Measurements from ENCODE around the gene NUDC.
"Not testable (repeated sequence)": the region's sequence is repeated elsewhere in the genome, so short reads cannot be mapped to it uniquely, and the experiment has no call there.

Gene NUDC

DNA sequence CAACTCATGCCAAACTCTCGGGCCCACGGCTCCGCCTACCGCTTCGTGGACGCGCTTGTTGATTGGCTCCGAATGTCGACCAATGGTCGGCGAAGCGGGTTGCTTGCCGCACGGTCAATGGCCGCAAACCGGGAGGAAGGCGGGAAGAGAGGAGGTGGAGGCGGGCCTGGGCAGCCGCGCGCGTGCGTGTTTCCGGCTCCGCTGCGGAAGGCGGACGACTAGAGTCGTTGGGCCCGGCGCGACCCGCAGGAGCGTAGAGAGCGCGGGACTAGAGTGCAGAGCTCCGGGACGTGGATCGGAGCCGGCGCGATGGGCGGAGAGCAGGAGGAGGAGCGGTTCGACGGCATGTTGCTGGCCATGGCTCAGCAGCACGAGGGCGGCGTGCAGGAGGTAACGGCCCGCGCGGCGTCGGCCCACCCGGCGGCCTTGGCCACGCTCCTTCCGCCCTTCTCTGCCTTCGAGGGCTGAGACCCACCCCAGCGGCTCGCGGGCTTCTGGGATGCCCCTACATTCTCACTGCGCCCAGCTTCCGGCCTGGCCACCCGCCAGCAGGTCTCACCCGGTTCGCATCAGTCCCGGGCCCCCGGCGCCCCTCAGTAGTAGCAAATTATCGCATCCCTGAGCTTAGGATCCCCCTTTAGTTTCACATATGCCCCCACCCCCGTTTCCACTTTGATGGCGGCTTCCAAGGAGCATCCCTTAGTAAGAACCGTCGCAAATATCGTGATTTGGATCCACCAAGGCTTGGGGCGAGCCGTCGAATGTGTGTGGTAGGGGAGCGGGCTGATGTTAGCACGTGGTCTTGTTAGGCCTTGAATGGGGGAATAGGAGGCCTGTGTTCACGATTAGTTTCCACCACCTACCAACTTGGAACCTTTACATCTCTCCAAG is at the start of gene NUDC:
Gene NUDC, plus strand, starts transcription at position 204 of the 891 bp plus-strand sequence. Its CDS starts 106 bp downstream, at position 310.
- DNase-seq: peak; percentile 96

DNA sequence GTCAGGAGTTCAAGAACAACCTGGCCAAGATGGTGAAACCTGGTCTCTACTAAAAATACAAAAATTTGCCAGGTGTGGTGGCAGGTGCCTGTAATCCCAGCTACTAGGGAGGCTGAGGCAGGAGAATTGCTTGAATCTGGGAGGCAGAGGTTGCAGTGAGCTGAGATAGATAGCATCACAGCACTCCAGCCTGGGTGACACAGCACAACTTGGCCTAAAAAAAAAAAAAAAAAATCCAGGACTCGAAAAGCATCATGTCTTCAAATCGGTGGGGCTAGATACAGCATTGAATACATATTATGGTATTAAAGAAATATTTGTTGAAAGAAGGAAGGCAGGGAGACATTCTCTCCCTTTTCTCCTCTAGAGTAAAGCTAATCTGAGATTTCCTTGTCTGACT is 48.4 kb upstream of the NUDC start:
- DNase-seq: not testable (repeated sequence)

DNA sequence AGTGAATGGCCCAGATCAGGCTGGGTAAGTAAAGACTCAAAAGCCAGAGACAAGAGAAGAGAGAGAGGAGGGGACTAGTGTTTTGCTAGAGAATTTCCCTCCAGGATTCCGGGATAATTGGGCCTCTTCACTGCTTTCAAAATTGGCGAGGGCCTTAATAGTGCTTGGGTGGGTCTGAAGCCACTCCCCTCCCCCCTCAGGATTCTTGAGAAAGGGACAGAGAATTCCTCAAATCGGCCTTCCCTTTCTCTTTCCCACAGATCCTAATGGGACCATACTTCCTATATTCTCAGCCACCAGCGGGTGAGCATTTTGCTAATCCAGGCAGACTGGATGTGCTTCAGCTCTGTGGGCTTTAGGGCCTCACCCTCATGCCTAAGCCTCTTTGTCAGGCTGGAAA is 46.6 kb upstream of the NUDC start:
- no peak for DNase-seq

DNA sequence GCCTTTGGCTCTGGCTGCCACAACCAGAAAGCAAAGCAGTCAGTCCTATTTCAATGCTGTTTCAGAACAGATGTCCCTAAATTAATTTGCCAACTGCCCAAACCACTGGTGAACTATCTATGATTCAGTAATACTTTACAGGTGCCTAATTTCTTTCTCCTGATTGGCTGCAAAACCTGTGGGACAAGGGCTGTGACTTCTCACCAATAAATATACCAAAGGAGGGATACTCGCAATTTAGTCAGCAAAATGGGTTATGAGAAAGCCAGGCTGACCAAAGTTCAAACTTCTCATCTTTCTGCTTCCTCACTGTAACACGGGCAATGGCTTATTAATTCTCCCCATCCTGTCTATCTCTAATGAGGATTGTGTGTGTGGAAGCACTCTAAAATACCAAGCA is 44.2 kb upstream of the NUDC start:
- DNase-seq: no peak

DNA sequence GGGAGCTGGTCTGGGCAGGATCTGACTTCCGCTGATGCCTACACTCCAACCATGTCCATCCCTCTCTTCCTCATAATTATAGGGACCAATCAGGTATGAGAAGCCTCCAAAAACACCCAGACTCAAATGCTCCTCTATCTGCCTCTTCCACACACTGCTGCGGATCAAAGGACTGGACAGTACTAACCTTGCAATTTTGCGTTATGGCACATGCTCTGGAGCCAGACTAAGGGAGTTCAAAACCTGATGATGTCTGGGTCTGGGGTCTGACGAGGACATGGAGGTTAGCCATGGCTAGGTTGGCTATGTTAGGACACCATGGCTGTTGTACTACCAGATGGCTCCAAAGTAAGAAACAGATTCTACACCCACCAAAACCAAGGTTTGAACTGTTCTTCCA is 41.8 kb upstream of the NUDC start:
- DNase-seq: no peak

DNA sequence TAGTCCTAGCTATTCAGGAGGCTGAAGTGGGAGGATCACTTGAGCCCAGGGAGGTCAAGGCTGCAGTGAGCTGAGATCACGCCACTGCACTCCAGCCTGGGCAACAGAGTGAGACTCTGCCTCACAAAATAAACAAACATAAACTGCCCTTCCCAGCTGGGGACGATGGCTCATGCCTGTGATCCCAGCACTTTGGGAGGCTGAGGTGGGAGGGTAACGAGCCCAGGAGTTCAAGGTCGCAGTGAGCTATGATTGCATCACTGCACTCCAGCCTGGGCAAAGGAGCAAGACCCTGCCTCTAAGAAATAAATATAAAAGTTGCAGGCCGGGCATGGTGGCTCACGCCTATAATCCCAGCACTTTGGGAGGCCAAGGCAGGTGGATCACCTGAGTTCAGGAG is 39.9 kb upstream of the NUDC start:
- not testable (repeated sequence) for DNase-seq

DNA sequence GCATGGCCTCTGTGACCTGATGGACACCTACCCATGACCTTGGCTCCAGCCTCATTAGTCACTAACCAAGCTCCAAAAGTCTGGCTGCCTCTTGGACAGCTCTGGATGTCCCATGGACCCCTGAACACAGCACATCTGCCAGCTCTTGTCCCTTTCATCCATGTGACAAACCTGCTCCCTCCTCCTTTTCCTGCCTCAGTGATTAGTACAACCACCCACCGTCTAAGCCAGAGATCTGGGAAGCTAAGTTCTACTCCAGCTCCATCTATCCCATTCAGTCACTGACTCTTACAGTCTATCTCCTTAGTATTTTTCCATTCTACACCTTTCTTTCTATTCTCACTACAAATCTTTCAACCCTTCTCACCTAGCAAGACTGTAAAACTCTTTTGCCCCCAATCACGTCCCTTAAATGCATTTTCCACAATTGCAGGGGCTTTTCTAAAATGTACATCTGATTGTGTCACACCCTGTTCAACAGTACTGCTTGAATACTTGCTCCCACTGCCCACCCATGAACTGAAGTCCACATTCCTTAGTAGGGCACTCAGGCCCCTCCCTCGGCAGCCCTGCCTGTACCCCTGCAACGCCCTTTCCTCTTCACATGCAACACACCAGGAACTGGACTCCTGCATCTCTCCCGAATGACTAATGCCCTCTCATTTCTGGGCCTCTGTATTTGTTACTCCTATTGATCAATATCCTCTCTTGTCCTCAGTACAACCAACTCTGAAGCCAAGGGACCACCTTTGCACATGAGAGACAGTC is 38.7 kb upstream of the NUDC start:
- DNase-seq: no peak

DNA sequence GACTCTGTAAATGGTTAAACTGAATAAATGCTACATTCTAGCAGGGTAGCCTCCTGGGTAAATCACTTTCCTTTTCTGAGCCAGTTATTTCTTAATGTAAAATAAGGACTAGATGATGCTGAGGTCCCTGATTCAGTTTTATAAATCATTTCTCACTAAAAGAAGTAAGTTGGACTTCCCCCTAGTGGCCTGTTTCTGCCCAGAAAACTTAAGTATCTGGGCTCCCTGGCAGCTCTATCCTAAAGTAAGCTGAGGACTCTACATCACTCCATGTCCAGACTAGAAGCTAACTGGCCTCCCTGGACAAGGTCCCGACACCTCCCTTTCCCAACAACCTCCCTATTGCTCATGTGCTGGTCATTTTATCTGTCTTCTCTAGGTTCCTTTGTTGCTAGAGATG is 34.4 kb upstream of the NUDC start:
- DNase-seq: peak; percentile 19

DNA sequence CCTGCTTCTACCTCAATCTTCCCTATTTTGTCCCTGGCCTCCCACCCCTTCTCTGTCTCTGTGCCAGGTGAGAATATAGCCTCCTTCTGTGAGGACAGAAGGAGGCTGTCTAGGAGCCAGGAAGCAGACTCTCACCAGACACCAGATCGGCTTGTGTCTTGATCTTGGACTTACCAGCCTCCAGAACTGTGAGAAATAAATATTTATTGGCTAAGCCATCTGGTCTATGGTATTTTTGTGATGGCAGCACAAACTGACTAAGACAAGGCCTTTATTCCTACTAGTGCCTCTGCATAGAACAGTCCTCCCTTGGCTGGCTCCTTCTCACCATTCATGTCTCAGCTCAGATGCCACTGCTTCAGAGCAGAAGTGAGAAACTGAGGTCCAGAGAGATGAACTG is 33.3 kb upstream of the NUDC start:
- no peak for DNase-seq

DNA sequence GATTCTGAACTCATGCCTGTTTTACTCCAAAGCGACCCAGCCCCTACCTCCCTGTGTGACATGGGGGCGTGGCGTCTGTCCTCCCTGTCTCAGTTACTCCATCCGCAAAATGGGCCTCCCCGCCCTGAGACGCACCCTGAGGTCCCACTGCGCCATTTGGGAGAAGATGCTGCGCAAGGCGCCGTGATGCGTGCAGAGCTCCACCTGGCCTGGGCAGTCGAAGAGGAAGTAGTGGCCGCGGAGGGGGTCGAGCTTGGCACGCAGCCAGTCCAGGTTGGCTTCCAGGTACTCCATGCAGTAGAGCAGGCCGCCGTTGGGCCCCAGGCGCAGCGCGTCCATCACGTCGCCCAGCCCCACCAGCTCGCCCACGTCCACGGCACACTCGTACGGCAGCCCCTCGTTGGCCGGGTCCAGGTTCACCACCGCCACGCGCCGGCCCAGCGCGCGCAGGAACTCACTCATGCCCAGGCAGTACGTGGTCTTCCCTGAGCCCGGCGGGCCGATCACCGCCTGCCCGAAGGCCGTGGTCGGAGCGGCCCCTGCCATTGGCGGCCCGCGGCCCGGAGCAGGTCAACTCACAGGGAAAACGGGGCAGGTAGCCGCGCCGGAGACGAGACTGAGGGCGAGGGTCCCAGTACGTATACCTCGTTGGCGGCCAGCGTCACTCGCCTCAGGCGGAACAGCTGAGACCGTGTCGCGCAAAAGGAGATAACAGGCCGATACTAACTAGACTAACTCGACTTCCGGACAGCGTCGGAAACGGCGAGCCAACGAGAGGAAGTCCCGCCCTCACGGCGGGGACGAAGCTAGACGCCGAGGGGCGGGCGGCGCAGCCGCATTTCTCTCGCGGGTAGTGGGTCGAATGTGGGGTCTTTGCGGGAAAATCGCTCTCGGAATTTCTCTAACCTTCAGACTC is 31.7 kb upstream of the NUDC start, which contains the start of gene GPN2:
Gene GPN2, minus strand, starts transcription at position 733 of the 916 bp plus-strand sequence. Its CDS starts 187 bp downstream, at position 546.
- DNase-seq: peak; percentile 70

DNA sequence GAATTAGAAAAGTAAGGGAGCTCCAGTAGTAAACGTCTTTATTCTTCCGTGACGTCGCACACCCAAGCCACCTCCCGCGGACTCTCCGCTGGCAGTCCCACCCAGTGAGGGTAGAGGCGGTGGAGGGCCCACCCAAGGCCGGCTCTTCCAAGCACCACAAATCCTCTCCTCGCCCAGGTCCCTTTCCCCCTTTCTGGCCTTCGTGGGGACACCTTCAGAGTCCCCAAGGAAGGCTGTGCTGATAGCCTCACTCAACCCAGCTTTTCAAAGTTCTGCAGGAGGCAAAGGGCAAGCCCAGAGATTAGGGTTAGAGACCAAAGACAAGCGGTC is 31.1 kb upstream of the NUDC start:
- DNase-seq: no peak

DNA sequence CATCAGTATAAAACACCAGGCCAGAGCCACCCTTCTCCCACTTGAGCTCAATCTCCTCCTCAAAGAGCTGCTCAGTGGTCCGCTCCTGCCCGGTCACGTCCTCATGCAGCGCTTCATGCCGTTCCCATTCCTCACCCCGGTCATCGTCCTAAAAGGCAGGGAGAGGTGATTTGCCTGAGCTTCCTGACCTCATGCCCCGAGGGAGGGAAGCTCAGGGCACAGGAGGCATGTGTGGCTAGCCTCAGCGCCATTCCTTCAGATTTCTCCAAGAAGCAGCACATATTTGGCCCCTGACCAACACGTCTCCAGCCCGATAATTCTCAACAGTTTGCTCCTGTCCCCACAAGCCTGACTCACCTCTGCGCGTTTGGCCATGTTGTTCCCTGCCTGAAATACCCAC is 27.3 kb upstream of the NUDC start:
- no peak for DNase-seq

DNA sequence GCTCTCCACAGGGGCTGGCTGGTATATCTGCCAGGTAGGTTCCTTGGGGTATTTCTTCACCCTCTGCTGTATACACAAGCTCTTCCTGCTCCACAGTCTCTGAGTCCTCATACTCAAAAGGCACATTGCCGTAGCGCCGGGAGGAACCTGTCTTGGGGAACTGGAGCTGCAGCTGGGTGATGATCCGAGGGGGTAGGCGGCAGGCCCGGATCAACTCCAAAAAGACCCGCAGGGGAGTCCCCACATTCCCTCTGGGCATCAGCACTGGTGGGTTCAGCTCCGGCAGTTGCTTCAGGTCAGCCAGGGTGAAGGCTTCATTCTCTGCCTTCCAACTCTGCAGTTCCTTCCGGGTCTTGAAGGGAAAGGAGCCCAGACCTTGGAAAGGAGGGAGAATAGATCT is 24.2 kb upstream of the NUDC start:
- DNase-seq: no peak

DNA sequence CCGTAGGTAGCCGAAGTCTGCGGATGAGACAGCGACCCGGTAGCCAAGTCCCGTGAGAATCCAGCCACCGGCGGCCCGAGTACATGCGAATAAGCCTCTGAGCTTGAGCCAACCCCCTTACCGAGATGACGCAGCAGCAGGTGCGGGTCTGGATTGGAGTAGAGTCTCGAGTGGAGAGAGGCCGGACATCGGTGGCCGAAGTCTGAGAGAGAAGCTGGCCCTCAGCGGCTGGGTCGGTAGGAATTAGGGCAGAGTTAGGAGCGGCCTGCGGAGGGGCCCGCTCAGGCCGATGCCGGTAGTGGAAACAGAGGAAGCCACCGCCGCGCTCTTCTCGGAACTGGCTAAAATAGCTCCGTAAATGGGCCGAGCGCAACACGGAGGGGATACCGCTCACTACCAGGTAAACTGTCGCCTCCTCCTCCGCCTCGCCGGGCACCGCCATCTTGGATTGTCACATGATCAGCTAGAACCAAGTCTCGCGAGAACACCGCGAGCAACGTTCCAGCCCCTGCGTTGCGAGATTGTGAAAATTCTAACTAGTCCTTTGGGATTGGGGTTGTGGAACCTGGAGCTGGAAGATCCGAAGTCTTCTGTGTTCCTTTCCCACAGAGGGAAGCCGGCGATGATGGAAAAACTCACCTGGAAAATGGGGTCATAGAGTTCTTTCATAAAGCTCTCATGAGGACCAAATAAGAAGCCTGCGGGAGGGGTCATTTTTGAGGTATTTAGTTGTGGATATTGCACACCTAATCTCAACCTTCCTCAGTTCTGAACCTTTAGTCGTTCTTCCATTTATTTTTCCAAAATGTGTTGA is 21.3 kb upstream of the NUDC start, which contains the start of gene GPATCH3:
Gene GPATCH3, minus strand, starts transcription at position 467 of the 814 bp plus-strand sequence. Its CDS starts 25 bp downstream, at position 442.
- peak; percentile 94 for DNase-seq

DNA sequence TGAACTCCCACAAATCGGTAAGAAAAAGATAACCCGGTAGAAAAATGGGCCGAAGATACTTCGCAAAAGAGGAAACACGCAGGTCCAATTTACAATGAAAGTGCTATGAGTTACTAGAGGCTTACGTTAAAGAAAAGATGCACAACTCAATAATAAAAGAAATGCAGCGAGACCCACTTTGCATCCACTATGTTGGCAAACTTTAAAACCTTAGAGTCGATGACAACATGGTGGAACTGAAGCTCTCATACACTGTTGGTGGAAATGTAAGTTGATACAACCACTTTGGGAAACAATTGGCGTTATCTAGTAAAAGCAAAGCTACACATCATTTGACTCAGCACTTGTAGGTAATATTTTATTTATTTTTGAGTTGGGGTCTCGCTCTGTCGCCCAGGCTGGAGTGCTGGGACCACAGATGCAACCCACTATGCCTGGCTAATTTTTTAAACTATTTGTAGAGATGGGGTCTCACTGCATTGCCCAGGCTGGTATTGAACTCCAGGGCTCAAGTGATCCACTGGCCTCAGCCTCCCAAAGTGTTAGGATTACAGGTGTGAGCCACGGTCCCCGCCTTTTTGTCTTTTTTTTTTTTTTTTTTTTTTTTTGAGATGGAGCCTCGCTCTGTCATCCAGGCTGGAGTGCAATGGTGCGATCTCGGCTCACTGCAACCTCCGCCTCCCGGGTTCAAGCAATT is 20.6 kb upstream of the NUDC start:
- DNase-seq: no peak

DNA sequence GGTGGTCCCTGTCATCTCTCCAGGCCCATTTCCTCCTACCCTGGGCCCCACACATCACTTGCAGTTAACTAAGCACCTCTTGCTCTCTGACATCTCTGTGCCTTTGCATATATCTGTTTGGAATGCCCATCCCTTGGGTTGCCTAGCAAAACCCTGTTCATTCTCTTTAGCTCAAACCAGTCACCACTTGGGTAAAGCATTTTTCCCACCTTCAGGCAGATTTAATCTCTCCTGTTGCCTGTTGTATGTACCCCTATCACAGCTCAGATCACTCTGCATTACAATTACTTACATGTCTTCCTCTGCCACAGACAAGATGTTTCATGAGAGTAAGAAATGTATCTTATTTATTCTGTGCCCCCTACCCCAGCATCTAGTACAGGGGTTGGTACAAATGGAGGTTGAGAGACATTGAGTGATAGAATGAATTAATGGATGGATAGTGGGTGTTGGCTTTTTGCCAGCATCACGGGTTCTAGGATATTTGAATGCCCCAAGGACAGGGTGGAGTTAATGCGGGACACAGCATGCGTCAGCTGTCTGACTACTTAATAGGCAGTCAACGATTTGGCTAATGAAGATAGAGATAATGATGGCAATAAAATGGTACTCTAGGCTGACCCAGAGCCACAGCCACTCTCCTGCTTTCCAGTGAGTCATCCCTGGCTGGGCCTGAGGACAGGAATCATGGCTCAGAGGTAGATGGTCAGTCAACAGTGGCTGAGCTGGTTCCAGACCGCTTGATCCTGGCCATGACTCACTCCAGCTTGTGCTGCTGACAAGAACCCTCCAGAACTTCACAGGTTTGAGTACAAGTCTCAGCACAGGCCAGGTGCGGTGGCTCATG is 14.2 kb upstream of the NUDC start:
- DNase-seq: peak; percentile 21

DNA sequence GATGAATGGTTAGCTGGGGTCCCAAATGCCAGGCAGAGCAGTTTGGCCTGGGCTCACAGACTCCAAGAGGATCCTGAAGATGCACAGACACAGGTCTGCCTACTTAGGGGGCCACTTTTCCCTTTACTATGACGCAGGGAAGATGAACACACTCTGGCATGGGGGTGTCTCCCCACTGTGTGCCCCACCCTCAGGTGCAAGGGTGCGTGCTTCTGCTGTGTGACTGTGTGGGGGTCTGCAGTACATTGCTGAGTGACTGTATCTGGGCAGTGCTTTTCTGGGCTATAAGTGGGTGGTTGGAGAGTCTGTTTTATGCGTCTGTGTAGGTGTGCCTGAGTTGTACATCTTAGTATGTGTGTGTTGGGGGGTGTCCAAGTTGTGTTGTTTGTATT is 11.6 kb upstream of the NUDC start:
- no peak for DNase-seq

DNA sequence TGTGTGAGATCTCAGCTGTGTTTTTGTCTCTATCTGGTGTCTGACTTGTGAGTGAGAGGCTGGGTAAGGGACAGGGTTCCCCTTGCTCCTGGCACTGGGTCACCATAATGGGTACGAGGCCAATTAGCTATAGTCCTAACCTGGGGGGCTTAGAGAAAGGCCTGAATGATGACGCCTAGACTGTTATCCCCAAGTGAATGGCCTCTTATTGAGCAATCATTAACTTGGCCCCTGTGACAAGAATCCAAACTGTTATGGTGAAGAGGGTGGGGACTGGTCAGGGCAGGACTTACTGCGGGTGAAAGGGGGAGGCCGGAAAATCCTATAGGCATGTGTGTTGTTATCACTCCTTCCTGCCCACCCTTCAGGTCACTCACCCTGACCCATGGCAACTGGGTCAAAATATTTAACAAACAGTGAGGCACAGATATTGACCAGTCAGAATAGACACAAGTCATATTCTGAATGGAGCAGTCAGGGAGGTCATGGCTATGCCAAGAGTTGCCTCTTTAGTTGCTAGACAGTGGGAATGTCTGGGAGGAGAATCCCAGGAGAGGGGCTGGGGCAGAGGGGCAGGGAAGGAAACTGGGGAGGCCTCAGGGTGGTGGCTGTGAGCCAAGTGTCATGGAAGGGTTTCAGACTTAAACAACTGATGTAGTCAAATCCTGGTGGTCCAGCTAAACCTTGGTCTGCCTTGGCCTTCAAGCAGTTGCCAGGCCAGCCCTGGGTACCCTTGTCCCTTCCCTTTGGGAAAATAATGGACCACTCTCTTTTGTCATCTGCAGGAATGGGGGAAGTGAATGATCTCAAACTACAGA is 11.0 kb upstream of the NUDC start:
- no peak for DNase-seq

DNA sequence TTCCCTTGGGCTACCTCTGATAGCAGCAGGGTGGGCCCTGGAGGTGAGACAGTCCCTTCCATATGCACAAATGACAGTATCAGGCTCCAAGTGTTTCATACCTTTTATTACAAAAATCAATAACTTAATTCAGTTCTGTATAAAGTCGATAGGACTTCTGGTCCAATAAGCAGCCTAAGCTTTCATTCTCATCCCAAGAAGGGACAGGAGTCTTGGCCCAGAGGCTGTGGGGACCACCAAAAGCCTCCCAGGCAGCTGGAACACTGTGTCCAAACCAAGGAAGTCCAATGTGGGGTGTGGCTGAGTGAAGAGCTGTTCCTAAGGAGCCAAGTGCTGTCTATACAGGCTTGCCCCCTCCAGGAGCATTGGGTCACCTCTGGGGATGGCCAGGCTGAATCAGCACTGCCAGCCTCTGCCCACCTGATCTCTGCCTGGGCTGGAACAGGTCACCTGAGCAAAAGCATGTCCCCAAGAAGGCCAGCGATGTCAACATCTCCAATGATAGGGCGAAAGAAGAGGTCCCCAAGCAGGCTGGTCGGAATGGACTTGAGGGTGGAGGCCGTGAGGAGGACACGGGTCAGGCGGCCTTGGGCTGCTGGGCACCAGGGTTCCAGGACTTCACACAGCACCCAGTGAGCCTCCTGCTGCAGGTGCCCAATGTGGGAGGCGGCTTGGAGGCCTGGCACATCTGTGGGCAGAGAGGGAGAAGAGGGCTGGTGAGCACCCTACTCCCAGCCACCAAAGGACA is 10.0 kb upstream of the NUDC start:
- no peak for DNase-seq

Measured in fibroblast of skin of right quadriceps (primary cell).